IPS DF 6.9 (cell line): Measurements from ENCODE around the gene TRABD2B.

Experiments
- DNase-seq: peaks from one replicate; pipeline ENCODE4 v3.0.0-alpha.2; 2013; ENCODE audit warnings: low read depth, low spot score
- H3K27ac ChIP-seq: one replicate; pipeline ENCODE4 v1.5.1; 2013; ENCODE audit warnings: low read length, control low read depth
- H3K27me3 ChIP-seq: 2 replicates; pipeline ENCODE4 v1.6.1; 2013; ENCODE audit warnings: mild to moderate bottlenecking, low read length; ENCODE audit not compliant: control insufficient read depth, insufficient read depth
- H3K36me3 ChIP-seq: 2 replicates; pipeline ENCODE4 v1.6.1; 2013; ENCODE audit warnings: low read length; ENCODE audit not compliant: control insufficient read depth, insufficient read depth
- H3K4me1 ChIP-seq: 2 replicates; pipeline ENCODE4 v1.6.1; 2013; ENCODE audit warnings: low read length; ENCODE audit not compliant: control insufficient read depth, insufficient read depth
- H3K4me3 ChIP-seq: 2 replicates; pipeline ENCODE4 v1.5.1; 2013; ENCODE audit warnings: mild to moderate bottlenecking, low read length
- H3K9me3 ChIP-seq: 2 replicates; pipeline ENCODE4 v1.6.1; 2013; ENCODE audit warnings: low read length, inconsistent platforms; ENCODE audit not compliant: control insufficient read depth, insufficient read depth
- WGBS: extraction: QIAGEN DNeasy Blood & Tissue Kit; methylation state at CpG from one replicate; pipeline ENCODE4 v1.1.7; 2013; ENCODE audit warnings: mixed read lengths, missing lambda C conversion rate; ENCODE audit not compliant: insufficient read length, insufficient coverage; 5-methylcytosine and 5-hydroxymethylcytosine counted together

Gene TRABD2B

DNA sequence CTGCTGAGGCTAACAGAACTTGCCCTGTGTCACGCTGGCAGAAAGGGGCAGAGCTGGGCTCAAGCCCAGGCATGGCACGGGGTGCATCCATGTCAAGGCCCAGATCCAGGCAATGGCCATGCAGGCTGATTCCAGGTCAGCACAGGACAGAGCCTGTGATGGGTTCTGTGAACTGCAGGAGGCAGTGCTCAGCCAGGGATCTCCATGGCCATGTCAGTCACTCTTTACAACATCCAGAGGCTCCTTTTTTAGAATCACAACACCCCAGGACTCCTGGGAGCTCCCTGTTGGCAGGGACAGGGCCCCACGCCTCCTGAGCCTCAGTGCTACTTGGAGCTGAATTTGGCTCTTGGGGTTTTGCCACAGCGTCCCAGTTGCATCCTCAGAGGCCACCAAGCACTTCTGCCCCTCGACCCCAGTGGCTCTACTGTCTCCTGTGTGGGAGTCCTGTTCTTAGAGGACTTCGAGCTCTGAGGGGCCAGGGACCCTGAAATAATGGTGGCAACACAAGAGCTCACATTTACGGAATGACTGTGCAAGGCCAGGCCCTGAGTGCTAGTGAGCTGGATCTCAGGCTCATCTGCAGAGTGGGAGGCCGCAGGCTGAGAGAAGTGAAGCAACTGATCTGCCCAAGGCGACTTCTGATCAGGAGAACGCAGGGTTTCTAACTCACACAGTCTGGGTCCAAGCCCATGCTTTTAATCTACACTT is 211.5 kb downstream of the TRABD2B start:
- DNase-seq = peak; percentile 13
- WGBS = no CpG with 5 or more reads among the region's 10 CpGs
- Histone ChIP-seq H3K27me3 (no peaks in the 10 kb centered on the region), H3K4me3 (no peak overlapping the region), H3K9me3 (no peaks in the 10 kb centered on the region), H3K36me3 (no peaks in the 10 kb centered on the region), H3K27ac (no peak overlapping the region), H3K4me1 (no peaks in the 10 kb centered on the region)

GRCh38 chr1:47785118-47785517 is 212.1 kb downstream of the TRABD2B start:
- WGBS = no CpG with 5 or more reads among the region's 4 CpGs
- H3K36me3 ChIP-seq = no peaks in the 10 kb centered on the region
- DNase-seq = no peak
- H3K27ac ChIP-seq = no peak overlapping the region
- H3K9me3 ChIP-seq = no peaks in the 10 kb centered on the region
- H3K4me3 ChIP-seq = no peak overlapping the region
- no peaks in the 10 kb centered on the region for H3K27me3 ChIP-seq
- H3K4me1 ChIP-seq = no peaks in the 10 kb centered on the region

DNA sequence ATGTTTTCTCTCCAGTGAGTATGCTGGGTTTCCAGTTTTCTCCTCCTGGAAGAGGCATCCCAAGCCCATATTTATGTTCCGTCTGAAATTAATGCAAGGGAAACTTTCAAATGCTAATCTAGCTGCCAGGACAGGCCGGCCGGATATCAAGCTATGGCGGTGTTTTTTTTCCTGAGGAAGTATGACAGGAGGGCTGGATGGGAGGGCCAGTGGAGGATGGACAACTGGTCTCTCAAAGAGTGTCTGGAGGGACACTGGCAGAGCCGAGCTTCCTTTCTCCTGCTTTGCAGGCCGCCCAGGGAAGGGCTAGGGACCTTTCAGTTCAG is 212.7 kb downstream of the TRABD2B start:
- H3K36me3 ChIP-seq = no peaks in the 10 kb centered on the region
- H3K9me3 ChIP-seq = no peaks in the 10 kb centered on the region
- H3K27me3 ChIP-seq = no peaks in the 10 kb centered on the region
- H3K27ac ChIP-seq = no peak overlapping the region
- WGBS = no CpG with 5 or more reads among the region's 6 CpGs
- no peak for DNase-seq
- no peak overlapping the region for H3K4me3 ChIP-seq
- no peaks in the 10 kb centered on the region for H3K4me1 ChIP-seq

- Histone ChIP-seq H3K27me3 (no peaks in the 10 kb centered on the region), H3K4me1 (no peaks in the 10 kb centered on the region), H3K9me3 (no peaks in the 10 kb centered on the region), H3K4me3 (no peak overlapping the region), H3K36me3 (no peaks in the 10 kb centered on the region), H3K27ac (no peak overlapping the region)
- DNase-seq = no peak
- WGBS = no CpG with 5 or more reads among the region's 14 CpGs
Measured at GRCh38 chr1:47783638-47784496, 213.3 kb downstream of the TRABD2B start.

DNA sequence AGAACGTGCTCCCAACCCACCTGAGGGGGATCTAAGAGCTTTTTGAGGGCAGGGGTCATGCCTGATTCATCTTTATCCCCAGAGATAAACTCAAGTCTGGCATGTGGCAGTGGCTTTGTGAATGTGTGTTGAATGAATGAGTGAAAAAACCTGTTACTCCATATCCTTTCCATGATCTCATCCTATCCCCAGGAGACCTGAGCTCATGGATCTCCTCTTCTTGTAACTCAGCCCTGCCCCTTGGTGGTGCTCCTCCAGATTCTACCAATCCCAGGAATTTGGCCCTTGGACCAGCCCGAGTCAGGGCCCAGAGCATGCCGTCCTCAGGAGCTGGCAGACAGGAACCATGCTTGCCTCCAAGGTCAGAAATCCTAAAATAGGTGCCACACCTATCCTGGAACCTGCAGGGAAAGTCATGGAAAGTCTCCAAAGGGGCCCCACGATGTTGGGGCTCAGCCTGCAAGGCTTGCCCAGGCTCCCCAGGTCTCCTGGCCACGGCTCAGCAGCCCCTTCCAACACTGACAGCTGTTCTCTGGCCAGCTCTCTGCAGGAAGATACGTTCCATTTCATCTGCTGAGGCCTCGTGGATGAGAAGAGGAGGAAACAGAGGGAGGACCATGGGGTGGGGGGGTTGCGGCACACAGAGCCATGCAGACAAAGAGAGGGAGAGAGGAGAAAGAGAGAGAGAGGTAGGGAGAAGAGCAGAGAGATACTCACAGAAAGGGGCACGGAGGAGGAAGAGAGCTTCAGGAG is 214.6 kb downstream of the TRABD2B start:
- DNase-seq = no peak
- no peak overlapping the region for H3K27ac ChIP-seq
- H3K9me3 ChIP-seq = no peaks in the 10 kb centered on the region
- no peak overlapping the region for H3K4me3 ChIP-seq
- H3K36me3 ChIP-seq = no peaks in the 10 kb centered on the region
- no peaks in the 10 kb centered on the region for H3K27me3 ChIP-seq
- no CpG with 5 or more reads among the region's 9 CpGs for WGBS
- no peaks in the 10 kb centered on the region for H3K4me1 ChIP-seq

GRCh38 chr1:47781171-47781959 is 215.8 kb downstream of the TRABD2B start:
- no peak overlapping the region for H3K4me3 ChIP-seq
- WGBS = no CpG with 5 or more reads among the region's 22 CpGs
- DNase-seq = no peak
- peaks cover 2% of the 10 kb centered on the region; the same call in 1 of the 2 replicates for H3K4me1 ChIP-seq
- no peaks in the 10 kb centered on the region for H3K9me3 ChIP-seq
- H3K27me3 ChIP-seq = no peaks in the 10 kb centered on the region
- no peak overlapping the region for H3K27ac ChIP-seq
- H3K36me3 ChIP-seq = no peaks in the 10 kb centered on the region

- DNase-seq = no peak
- no peaks in the 10 kb centered on the region for H3K9me3 ChIP-seq
- no peak overlapping the region for H3K27ac ChIP-seq
- no CpG with 5 or more reads among the region's 8 CpGs for WGBS
- H3K4me1 ChIP-seq = peaks cover 2% of the 10 kb centered on the region; the same call in 1 of the 2 replicates
- H3K36me3 ChIP-seq = no peaks in the 10 kb centered on the region
- H3K27me3 ChIP-seq = no peaks in the 10 kb centered on the region
- no peak overlapping the region for H3K4me3 ChIP-seq
Measured at GRCh38 chr1:47780469-47780995, 216.7 kb downstream of the TRABD2B start.

DNA sequence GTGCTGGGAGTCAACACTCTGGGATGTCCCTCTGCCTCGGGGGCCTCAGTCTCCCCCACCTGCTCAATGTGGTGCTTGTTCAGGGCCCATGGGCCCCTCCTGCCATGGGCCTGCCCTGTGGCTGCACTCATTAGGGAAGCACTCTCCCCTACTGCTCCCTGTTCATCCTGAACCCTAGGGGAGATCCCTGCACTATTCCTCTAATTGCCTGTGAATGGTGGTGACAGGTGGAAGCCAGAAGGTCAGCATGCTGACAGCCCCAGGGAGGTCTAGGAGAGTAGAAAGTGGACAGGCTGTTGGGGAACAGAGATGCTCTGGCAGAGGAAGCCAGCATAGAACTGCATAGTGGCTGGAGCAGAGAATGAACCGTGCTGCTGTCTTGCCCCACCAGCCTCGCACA is 217.6 kb downstream of the TRABD2B start:
- no CpG with 5 or more reads among the region's 3 CpGs for WGBS
- Histone ChIP-seq H3K36me3 (no peaks in the 10 kb centered on the region), H3K4me1 (peaks cover 2% of the 10 kb centered on the region; the same call in 1 of the 2 replicates), H3K4me3 (no peak overlapping the region), H3K27ac (no peak overlapping the region), H3K9me3 (no peaks in the 10 kb centered on the region), H3K27me3 (no peaks in the 10 kb centered on the region)
- no peak for DNase-seq

- no peaks in the 10 kb centered on the region for H3K9me3 ChIP-seq
- WGBS = no CpG with 5 or more reads among the region's 6 CpGs
- H3K4me3 ChIP-seq = no peak overlapping the region
- H3K27ac ChIP-seq = no peak overlapping the region
- H3K27me3 ChIP-seq = no peaks in the 10 kb centered on the region
- peaks cover 2% of the 10 kb centered on the region; the same call in 1 of the 2 replicates for H3K4me1 ChIP-seq
- no peaks in the 10 kb centered on the region for H3K36me3 ChIP-seq
- no peak for DNase-seq
Measured at GRCh38 chr1:47778280-47778679, 218.9 kb downstream of the TRABD2B start.
